Retinal pigment epithelial cell (primary cell): ENCODE measurements around the gene PPP1R12C.

ENCODE experiments used
- DNase-seq: peaks from one replicate; pipeline ENCODE4 v3.0.0-alpha.2; 2010; ENCODE audit warnings: low read depth
- H3K4me3 ChIP-seq: 2 replicates; pipeline ENCODE4 v1.5.1; 2011; ENCODE audit warnings: mild to moderate bottlenecking, low read length, control low read depth, moderate library complexity
- TF ChIP-seq, protein P1 (sequence below): conservative IDR thresholded peaks from 2 replicates; pipeline ENCODE4 v1.5.1; 2011; ENCODE audit warnings: low read depth, low read length, control low read depth, inconsistent platforms

PPP1R12C gene

DNA sequence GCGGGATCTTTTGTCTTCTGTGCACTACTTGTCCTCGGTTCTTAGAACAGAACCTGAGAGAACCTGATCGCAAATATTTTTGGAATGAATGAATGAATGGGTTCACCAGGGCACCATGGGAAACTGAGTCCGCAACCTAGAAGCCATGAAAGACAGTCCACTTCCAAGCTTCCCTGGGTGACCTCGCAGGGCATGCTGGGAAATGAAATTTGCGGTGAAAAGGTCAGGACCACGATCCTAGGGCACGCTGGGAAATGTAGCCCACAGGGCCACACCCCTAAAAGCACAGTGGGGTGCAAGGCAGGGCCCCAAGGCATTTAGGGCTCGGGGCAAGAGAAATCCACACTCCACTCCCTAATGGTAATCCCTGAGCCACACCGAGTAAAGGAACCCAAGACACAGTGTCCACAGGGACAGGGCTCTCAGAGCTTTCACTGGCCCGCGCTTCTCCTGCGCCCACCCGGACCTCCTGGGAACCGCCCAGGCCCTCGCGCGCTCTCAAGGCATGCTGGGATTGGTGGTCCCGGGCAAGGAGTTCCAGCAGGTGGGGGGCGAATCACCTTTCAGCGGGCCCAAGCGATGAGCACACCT is 1.1 kb upstream of the PPP1R12C start:
- TF ChIP-seq, protein P1, sequence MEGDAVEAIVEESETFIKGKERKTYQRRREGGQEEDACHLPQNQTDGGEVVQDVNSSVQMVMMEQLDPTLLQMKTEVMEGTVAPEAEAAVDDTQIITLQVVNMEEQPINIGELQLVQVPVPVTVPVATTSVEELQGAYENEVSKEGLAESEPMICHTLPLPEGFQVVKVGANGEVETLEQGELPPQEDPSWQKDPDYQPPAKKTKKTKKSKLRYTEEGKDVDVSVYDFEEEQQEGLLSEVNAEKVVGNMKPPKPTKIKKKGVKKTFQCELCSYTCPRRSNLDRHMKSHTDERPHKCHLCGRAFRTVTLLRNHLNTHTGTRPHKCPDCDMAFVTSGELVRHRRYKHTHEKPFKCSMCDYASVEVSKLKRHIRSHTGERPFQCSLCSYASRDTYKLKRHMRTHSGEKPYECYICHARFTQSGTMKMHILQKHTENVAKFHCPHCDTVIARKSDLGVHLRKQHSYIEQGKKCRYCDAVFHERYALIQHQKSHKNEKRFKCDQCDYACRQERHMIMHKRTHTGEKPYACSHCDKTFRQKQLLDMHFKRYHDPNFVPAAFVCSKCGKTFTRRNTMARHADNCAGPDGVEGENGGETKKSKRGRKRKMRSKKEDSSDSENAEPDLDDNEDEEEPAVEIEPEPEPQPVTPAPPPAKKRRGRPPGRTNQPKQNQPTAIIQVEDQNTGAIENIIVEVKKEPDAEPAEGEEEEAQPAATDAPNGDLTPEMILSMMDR: no peak

DNA sequence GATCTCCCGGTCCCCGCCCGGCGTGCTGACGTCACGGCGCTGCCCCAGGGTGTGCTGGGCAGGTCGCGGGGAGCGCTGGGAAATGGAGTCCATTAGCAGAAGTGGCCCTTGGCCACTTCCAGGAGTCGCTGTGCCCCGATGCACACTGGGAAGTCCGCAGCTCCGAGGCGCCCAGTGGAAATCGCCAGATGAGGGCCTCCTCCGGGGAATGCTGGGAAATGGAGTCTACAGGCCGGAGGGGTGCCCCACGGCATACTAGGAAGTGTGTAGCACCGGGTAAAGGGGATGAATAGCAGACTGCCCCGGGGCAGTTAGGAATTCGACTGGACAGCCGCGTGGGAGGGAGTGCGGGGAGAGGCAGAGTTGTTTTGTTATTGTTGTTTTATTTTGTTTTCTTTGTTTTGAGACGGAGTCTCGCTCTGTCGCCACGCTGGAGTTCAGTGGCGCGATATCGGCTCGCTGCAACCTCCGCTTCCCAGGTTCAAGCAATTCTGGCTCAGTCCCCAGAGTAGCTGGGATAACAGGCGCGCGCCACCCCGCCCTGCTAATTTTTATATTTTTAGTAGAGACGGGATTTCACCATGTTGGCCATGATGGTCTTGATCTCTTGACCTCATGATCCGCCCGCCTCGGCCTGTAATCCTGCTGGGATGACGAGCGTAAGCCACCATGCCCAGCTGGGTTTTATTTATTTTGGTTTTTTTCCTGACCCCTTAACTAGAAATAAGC is 390 bp upstream of the PPP1R12C start:
- H3K4me3 ChIP-seq: peak overlapping the region; percentile 76
- DNase-seq: peak; percentile 96
- TF ChIP-seq, protein P1: no peak

More for the DNA sequence above, 1.1 kb upstream of the PPP1R12C start:
- H3K4me3 ChIP-seq: peak overlapping the region; percentile 76
- no peak for DNase-seq

DNA sequence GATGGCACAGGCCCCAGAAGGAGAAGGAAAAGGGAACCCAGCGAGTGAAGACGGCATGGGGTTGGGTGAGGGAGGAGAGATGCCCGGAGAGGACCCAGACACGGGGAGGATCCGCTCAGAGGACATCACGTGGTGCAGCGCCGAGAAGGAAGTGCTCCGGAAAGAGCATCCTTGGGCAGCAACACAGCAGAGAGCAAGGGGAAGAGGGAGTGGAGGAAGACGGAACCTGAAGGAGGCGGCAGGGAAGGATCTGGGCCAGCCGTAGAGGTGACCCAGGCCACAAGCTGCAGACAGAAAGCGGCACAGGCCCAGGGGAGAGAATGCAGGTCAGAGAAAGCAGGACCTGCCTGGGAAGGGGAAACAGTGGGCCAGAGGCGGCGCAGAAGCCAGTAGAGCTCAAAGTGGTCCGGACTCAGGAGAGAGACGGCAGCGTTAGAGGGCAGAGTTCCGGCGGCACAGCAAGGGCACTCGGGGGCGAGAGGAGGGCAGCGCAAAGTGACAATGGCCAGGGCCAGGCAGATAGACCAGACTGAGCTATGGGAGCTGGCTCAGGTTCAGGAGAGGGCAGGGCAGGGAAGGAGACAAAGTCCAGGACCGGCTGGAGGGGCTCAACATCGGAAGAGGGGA is 1.1 kb downstream of the PPP1R12C start:
- H3K4me3 ChIP-seq: peak overlapping the region; percentile 93
- TF ChIP-seq, protein P1: peak; percentile 1
- no peak for DNase-seq

DNA sequence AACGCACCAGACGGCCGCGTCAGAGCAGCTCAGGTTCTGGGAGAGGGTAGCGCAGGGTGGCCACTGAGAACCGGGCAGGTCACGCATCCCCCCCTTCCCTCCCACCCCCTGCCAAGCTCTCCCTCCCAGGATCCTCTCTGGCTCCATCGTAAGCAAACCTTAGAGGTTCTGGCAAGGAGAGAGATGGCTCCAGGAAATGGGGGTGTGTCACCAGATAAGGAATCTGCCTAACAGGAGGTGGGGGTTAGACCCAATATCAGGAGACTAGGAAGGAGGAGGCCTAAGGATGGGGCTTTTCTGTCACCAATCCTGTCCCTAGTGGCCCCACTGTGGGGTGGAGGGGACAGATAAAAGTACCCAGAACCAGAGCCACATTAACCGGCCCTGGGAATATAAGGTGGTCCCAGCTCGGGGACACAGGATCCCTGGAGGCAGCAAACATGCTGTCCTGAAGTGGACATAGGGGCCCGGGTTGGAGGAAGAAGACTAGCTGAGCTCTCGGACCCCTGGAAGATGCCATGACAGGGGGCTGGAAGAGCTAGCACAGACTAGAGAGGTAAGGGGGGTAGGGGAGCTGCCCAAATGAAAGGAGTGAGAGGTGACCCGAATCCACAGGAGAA is 1.9 kb downstream of the PPP1R12C start:
- TF ChIP-seq, protein P1: no peak
- no peak for DNase-seq
- peak overlapping the region; percentile 93 for H3K4me3 ChIP-seq

DNA sequence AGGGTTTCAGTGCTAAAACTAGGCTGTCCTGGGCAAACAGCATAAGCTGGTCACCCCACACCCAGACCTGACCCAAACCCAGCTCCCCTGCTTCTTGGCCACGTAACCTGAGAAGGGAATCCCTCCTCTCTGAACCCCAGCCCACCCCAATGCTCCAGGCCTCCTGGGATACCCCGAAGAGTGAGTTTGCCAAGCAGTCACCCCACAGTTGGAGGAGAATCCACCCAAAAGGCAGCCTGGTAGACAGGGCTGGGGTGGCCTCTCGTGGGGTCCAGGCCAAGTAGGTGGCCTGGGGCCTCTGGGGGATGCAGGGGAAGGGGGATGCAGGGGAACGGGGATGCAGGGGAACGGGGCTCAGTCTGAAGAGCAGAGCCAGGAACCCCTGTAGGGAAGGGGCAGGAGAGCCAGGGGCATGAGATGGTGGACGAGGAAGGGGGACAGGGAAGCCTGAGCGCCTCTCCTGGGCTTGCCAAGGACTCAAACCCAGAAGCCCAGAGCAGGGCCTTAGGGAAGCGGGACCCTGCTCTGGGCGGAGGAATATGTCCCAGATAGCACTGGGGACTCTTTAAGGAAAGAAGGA is 2.8 kb downstream of the PPP1R12C start:
- TF ChIP-seq, protein P1: no peak
- no peak overlapping the region for H3K4me3 ChIP-seq

DNA sequence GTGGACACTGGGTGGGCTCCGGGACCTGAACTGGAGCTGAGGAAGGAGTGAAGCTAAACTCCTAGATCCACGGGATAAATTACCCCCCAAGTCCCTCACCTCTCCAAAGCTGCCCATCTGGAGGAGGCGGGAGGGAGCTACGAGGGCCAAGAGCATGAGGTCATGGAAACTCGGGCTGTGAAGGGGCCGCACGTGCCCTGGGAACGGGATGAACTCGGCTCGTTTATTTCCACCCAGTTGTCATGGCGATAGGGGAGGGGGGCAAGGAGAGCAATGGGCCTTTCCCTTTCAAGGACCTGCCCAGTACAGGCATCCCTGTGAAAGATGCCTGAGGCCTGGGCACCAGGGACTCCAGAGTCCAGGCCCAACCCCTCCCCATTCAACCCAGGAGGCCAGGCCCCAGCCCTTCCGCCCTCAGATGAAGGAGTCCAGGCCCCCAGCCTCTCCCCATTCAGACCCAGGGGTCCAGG is 3.8 kb downstream of the PPP1R12C start:
- H3K4me3 ChIP-seq: no peak overlapping the region
- TF ChIP-seq, protein P1: no peak
- DNase-seq: peak; percentile 75

More for the DNA sequence above, 2.8 kb downstream of the PPP1R12C start:
- DNase-seq: no peak
